Aorta (tissue), 5 donors: ENCODE data around the gene ATXN10. TPM values are rescaled to one million over a fixed set of nuclear protein-coding genes. Genes with fewer than 3 reads are reported as not detected.

Experiments used
- ATAC-seq: fragments of 200-7000 bp; cut with Tn5 transposase; one replicate; pipeline ENCODE4 v1.9.1; 2022; ENCODE audit warnings: moderate library complexity; ENCODE audit not compliant: low FRiP score
- DNase-seq, 2 donors: peaks; one replicate each; pipeline ENCODE4 v3.0.0-alpha.2; 2020
- H3K27ac ChIP-seq, 2 donors: one replicate each; pipeline ENCODE4 v1.5.1; 2013; ENCODE audit warnings: low read length in 2 of 2, mild to moderate bottlenecking in 2 of 2, moderate library complexity in 2 of 2, control low read depth in 1 of 2, inconsistent platforms in 1 of 2, low read depth in 1 of 2
- H3K27me3 ChIP-seq, 2 donors: one replicate each; pipeline ENCODE4 v1.6.1; 2013; ENCODE audit warnings: control low read depth in 1 of 2, low read length in 1 of 2, mild to moderate bottlenecking in 1 of 2, moderate library complexity in 1 of 2; ENCODE audit not compliant: insufficient read depth in 2 of 2, control insufficient read depth in 1 of 2
- H3K36me3 ChIP-seq, 2 donors: one replicate each; pipeline ENCODE4 v1.6.1; 2013; ENCODE audit warnings: control low read depth in 1 of 2, low read length in 1 of 2, mild to moderate bottlenecking in 1 of 2; ENCODE audit not compliant: insufficient read depth in 2 of 2, control insufficient read depth in 1 of 2
- H3K4me1 ChIP-seq, 2 donors: one replicate each; pipeline ENCODE4 v1.6.1; 2013; ENCODE audit warnings: low read length in 2 of 2, control low read depth in 1 of 2, mild to moderate bottlenecking in 1 of 2, moderate library complexity in 1 of 2; ENCODE audit not compliant: insufficient read depth in 2 of 2, control insufficient read depth in 1 of 2
- H3K4me3 ChIP-seq, 2 donors: one replicate each; pipeline ENCODE4 v1.5.1; 2013; ENCODE audit warnings: low read length in 2 of 2, control low read depth in 1 of 2, mild to moderate bottlenecking in 1 of 2
- H3K9me3 ChIP-seq: one replicate; pipeline ENCODE4 v1.6.1; 2013; ENCODE audit warnings: mild to moderate bottlenecking, low read length; ENCODE audit not compliant: control insufficient read depth
- WGBS, 2 donors: extraction: QIAGEN DNeasy Blood & Tissue Kit; methylation state at CpG; one replicate each; pipeline ENCODE4 v1.1.7; 2013; 5-methylcytosine and 5-hydroxymethylcytosine counted together
- intact Hi-C, 2 donors: fragments of 100-400 bp; cut with DNase I; formaldehyde crosslinking; loops; one replicate each; pipeline versions ENCODE4 v1.14.2 to v1.15.0; 2022
- polyA plus RNA-seq, 2 donors: library from polyadenylated mRNA; stranded (reverse); fragments of 200-250 nt; gene quantifications; one replicate each; pipeline ENCODE4 v1.2.3, GENCODE V29; 2013
- total RNA-seq, 2 donors: library from RNA; stranded (reverse); fragmentation: NEBNext Ultra II Directional; extraction: Animal tissue kit (Norgen Biotek cat#: 25700); gene quantifications; one replicate each; pipeline ENCODE4 v1.2.1, GENCODE V29; 2021
- donor health status: healthy with polysubstance abuse.
- donor health status: Bipolar disorder and iron deficiency.
- donor health status: DM: no; HTN: no; CAD: no.
- donor health status: DM: no; HTN: no; CAD: no.
- donor health status: DM: yes; HTN: yes; CAD: no.

ATXN10 gene
- total and polyA plus RNA-seq, 4 donors = 43.1 to 126 (median 80.8) TPM

DNA sequence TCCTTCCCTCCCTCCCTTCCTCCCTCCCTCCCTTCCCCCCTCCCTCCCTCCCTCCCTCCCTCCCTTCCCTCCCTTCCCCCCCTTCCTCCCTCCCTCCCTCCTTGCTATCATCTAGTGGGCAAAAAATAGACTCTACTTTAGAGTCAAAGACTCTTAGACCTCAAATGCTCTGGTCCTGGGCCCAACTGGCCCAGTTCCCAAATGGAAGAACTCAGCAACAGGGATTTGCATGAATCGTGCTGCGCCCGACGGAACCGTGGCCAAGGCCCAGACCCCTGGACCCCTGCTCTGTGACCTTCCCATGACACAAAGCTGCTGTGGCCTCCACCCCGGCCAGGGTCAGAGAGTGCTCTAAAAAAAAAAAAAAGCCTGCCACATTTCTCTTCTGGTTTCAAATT lies 207.9 kb downstream of the ATXN10 start:
- 51 to 52% methylated on average over 6 of the region's 6 CpGs for WGBS, 2 donors
- H3K4me3 ChIP-seq = no peak overlapping the region
- H3K9me3 ChIP-seq = no peaks in the 10 kb centered on the region
- intact Hi-C loops = no loop called here
- H3K27ac ChIP-seq = no peak overlapping the region
- ATAC-seq = no peak
- no peaks in the 10 kb centered on the region for H3K4me1 ChIP-seq
- peak in 1 of 2 donors; percentile 36 for DNase-seq
- no peaks in the 10 kb centered on the region for H3K36me3 ChIP-seq
- H3K27me3 ChIP-seq = no peaks in the 10 kb centered on the region

DNA sequence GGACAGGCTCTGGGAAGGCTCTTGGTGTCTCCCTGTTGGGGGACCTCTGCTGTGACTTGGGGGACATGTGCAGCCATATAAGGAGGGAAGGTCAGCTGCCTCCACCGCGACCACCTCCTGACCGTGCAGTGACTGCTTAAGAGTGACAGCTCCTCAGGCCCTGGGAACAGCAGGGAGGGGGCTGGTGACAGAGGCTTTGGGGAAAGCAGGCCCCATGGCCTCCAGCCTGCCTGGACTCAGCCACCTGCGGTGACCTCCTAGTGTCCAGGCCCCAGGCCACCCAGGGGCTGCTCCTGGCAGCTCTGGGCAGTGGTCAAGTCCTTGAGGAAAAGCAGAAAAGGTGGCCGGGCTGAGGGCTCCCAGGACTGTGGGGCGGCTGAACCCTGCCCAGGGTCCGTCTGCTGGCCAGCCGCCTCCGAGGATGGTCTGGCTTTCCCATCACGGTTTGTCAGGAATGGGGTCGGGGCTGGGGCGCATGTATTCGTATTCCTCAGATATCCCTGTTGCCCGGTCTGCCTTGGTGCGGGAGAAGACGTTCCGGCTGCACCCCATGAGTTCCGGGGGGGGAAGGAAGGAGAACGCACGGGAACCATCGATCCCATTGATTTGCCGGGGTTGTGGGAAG lies 208.6 kb downstream of the ATXN10 start:
- H3K27me3 ChIP-seq = no peaks in the 10 kb centered on the region

DNA sequence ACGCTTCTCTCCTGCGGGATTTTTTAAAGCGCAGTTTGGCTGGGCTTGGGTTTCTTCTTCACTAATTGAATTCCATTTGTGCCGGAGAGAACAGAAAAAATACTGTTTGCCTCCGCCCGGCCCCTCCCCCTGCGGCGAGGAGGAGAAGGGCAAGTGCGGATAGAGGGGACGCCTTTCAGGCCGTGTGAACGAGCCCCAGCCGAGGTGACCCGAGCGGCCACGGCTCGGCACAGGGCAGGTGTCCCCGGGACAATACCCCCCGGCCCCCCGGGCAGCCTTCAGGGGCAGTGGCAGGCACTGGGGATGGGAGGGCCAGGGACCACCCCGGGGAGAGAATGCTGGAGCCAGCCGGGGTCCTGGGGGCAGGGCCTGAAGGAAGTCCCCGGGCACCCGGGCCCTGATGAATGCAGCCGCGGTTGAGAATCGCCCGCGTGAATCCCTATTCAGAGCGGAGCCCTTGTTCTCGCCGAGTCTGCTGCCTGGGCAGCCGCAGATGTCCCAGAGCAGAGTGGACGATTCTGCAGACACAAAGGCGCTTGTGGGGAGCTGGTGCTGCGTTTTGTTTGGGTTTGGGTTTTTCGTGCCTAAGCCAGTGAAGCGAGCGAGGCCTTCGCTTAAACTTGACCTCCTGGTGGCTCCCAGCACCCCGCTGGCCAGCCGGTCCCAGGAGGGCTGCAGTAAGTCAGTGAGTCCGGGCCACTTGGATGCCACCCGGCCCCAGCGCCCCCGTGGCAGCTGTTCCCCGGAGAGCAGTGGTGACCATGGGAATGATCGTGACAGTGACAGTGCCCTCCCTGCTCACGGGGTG lies 209.3 kb downstream of the ATXN10 start:
- peak; percentile 31 to 62 for DNase-seq
- ATAC-seq = no peak
- 40 to 42% methylated on average over 49 of the region's 49 CpGs for WGBS, 2 donors
- H3K9me3 ChIP-seq = no peaks in the 10 kb centered on the region
- H3K4me1 ChIP-seq = no peaks in the 10 kb centered on the region
- H3K36me3 ChIP-seq = no peaks in the 10 kb centered on the region
- H3K4me3 ChIP-seq = no peak overlapping the region
- intact Hi-C loops = loop anchor here in 1 of 2 donors (5.0 kb wide), 1 partner anchor 76 kb away; no protein-coding TSS in a partner anchor
- H3K27me3 ChIP-seq = no peaks in the 10 kb centered on the region
- H3K27ac ChIP-seq = no peak overlapping the region

More for the DNA sequence above, 208.6 kb downstream of the ATXN10 start:
- no peak for ATAC-seq
- DNase-seq = peak; percentile 20 to 68
- 69 to 70% methylated on average over 22 of the region's 22 CpGs for WGBS, 2 donors
- Histone ChIP-seq H3K36me3 (no peaks in the 10 kb centered on the region), H3K27ac (no peak overlapping the region), H3K9me3 (no peaks in the 10 kb centered on the region), H3K4me1 (no peaks in the 10 kb centered on the region), H3K4me3 (no peak overlapping the region)
- intact Hi-C loops = loop anchor here in 1 of 2 donors (5.0 kb wide), 1 partner anchor 77 kb away; no protein-coding TSS in a partner anchor

DNA sequence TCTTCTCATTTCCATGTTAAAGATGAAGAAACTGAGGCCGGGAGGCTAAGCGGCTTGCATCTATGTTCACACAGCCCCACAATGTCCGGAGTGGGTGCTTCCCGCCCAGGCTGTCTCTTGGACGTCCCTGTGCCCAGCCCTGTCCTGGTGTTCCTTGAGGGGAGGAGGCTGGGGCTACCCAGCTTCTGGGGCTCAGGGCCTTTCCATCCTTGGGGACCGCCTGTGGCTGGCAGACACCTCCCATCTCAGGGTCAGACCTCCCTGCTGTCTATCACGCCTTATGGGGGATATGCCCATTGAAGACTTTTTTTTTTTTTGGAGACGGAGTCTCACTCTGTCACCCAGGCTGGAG lies 209.9 kb downstream of the ATXN10 start:
- Histone ChIP-seq H3K4me3 (no peak overlapping the region), H3K36me3 (no peaks in the 10 kb centered on the region), H3K9me3 (no peaks in the 10 kb centered on the region), H3K4me1 (no peaks in the 10 kb centered on the region), H3K27ac (no peak overlapping the region), H3K27me3 (no peaks in the 10 kb centered on the region)
- 93 to 94% methylated on average over 8 of the region's 8 CpGs for WGBS, 2 donors
- intact Hi-C loops = loop anchor here in 1 of 2 donors (5.0 kb wide), 1 partner anchor 76 kb away; no protein-coding TSS in a partner anchor
- DNase-seq (peak in 1 of 2 donors; percentile 29), ATAC-seq (no peak)

DNA sequence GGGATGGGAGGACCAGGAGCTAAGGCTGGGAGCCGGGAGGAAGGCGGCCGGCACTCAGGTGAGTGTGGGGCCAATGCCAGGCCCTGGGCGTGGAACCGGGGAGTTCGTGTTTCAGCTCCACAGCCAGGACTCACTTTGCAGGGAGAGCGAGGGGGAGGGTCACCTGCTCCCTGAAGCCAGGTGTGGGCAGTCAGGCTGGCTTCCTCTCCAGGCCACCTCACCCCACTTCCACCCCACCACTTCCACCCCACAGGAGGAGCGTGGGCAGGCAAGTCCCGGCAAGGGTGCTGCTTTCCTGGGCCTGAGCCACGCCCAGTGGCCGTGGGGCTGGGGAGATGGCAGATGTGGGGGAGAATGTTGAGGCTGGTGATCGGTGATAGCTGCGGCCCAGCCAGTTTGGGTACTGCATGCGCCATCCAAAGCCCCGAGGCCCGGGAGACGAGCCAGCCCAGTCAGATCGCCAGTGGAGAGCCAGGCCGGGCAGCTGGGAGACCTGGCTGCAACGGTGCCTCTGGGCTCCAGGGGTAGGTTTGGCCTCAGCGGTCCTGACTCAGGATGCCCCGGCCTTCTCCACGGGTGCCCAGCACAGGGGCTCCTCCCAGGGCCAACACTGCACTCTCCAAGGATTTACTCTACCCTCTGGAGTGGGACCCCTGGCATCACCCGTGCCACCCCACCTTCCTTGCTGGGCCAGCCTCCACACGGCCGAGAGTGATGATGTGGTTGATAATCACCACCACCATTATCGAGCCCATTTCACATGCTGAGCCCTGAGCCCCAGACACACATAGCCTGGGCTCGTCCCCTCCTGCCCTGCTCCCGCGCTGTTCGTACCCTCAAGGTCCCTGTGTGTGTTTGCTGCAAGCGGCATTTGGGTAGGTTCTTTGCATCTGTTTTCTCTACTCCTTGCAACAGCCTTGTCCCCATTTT lies 211.5 kb downstream of the ATXN10 start:
- Histone ChIP-seq H3K4me1 (no peaks in the 10 kb centered on the region), H3K9me3 (no peaks in the 10 kb centered on the region), H3K27ac (no peak overlapping the region), H3K36me3 (no peaks in the 10 kb centered on the region), H3K4me3 (no peak overlapping the region), H3K27me3 (no peaks in the 10 kb centered on the region)
- intact Hi-C loops = loop anchor here in 1 of 2 donors (5.0 kb wide), 1 partner anchor 74 kb away; no protein-coding TSS in a partner anchor
- ATAC-seq = peak; percentile 12
- WGBS, 2 donors = 61 to 66% methylated on average over 32 of the region's 32 CpGs
- DNase-seq = peak; percentile 42 to 70

DNA sequence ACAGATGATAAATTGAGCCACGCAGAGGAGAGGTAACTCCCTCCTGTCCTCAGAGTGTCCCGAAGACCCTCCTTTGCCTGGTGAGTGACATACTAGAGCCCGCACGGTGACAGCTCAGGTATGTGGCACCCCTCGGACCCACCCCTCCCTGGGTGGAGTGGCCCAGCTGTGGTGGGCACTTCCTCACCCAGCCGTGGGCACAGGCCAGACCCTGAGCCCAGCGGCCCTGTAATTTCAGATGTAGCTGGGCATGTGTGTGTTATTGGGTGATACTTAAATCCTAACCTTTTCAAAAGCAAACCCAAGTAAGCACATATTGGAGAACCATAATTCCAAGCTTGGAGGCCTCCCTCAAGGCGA lies 212.2 kb downstream of the ATXN10 start:
- Histone ChIP-seq H3K27ac (no peak overlapping the region), H3K4me1 (no peaks in the 10 kb centered on the region), H3K36me3 (no peaks in the 10 kb centered on the region), H3K4me3 (no peak overlapping the region), H3K9me3 (no peaks in the 10 kb centered on the region), H3K27me3 (no peaks in the 10 kb centered on the region)
- ATAC-seq = no peak
- WGBS, 2 donors = 91 to 95% methylated on average over 8 of the region's 8 CpGs
- intact Hi-C loops = loop anchor here in 1 of 2 donors (5.0 kb wide), 1 partner anchor 74 kb away; no protein-coding TSS in a partner anchor
- peak; percentile 19 to 24 for DNase-seq

DNA sequence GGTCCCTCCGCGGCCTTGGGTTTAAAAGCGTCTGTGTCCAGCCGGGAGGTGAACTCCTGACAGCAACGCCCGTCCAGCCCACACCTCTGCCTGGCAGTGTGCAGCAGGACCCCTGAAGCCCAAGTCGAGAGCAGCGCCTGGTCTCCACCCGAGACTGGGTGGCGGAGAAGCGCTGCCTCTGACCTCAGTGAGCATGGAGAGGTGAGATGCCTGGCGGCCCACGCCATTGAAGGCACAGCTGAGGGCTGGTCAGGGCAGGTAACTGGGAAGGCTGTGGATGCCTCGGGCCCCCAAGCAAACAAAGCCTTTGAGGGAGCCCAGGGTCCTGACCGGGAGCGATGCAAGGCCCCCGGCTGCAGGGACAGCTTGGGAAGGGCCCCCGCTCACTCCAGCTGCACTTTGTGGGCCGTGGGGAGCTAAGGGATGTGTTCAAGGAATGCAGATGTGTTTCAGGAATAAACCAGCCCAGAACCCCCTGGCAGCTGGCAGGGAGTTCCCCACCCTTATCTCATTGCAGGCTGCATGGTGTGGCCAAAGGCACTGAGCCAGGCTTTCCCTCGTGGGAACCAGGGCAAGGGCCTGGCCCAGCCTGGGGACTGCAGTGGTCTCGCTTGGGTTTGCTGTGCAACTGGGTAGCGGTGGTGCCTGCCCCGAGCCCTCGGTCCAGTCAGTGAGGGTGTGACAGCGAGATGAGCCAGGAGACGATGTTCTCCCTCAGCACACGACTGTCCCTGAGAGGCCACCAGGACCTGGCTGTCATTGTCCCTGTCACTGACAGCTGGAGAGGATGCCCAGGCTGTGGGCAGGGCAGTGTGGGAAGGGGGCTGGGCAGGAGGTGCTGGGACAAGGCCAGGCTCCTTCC lies 212.8 kb downstream of the ATXN10 start:
- Histone ChIP-seq H3K9me3 (no peaks in the 10 kb centered on the region), H3K4me3 (no peak overlapping the region), H3K36me3 (no peaks in the 10 kb centered on the region), H3K27me3 (no peaks in the 10 kb centered on the region), H3K4me1 (no peaks in the 10 kb centered on the region), H3K27ac (no peak overlapping the region)
- ATAC-seq = no peak
- intact Hi-C loops = loop anchor here in 1 of 2 donors (5.0 kb wide), 1 partner anchor 73 kb away; no protein-coding TSS in a partner anchor
- WGBS, 2 donors = 68 to 70% methylated on average over 27 of the region's 27 CpGs
- peak; percentile 40 to 73 for DNase-seq
